ENCODE measurements around the gene CNPY3.

The CNPY3 gene

GRCh38 chr6:42984924-42985475, 55.7 kb downstream of the CNPY3 start:
- peak; percentile 12 for DNase-seq

GRCh38 chr6:42987533-42988451, 58.5 kb downstream of the CNPY3 start:
- DNase-seq: no peak

GRCh38 chr6:42988486-42989020, 59.3 kb downstream of the CNPY3 start:
- no peak for DNase-seq
